ENCODE data around the gene CAMK2A. TPM values are rescaled to one million over a fixed set of nuclear protein-coding genes. Genes with fewer than 3 reads are reported as not detected.

Gene CAMK2A
- total and polyA plus RNA-seq, 4 donors, result under 0.01 TPM; not detected in 3

GRCh38 chr5:150298701-150299451 is 9.3 kb upstream of the CAMK2A start:
- peaks cover 6 to 10% (median 8%) of the 10 kb centered on the region in 4 donors for H3K4me1 ChIP-seq (ENCODE audit: control insufficient read depth in 4 of 4, insufficient read depth in 4 of 4, low read length in 3 of 4)
- H3K36me3 ChIP-seq (ENCODE audit: control insufficient read depth in 4 of 4, insufficient read depth in 3 of 4, low read depth in 1 of 4, low read length in 3 of 4), result no peaks in the 10 kb centered on the region

More at GRCh38 chr5:150298701-150299451, 9.3 kb upstream of the CAMK2A start:
- Histone ChIP-seq H3K27me3 (ENCODE audit: control insufficient read depth in 4 of 4, insufficient read depth in 4 of 4, low read length in 3 of 4) (peaks cover 0 to 5% (median under 1%) of the 10 kb centered on the region in 4 donors), H3K4me3 (ENCODE audit: low read depth in 1 of 3, low read length in 3 of 3) (no peak overlapping the region), H3K9me3 (ENCODE audit: control insufficient read depth in 4 of 4, low read length in 3 of 4) (no peaks in the 10 kb centered on the region), H3K27ac (ENCODE audit: low read depth in 1 of 2, low read length in 2 of 2) (no peak overlapping the region), H3K9ac (ENCODE audit: low read depth in 1 of 2, low read length in 2 of 2) (no peak overlapping the region)
- DNase-seq (ENCODE audit: low spot score), result no peak
- no peak for TF ChIP-seq FOXA2 (IDR thresholded peaks at IDR 0.05)
- no peak for TF ChIP-seq ATF3 (IDR thresholded peaks at IDR 0.05)
- TF ChIP-seq CTCF (IDR thresholded peaks at IDR 0.05; ENCODE audit: low read depth, low read length, missing input control), result no peak
- TF ChIP-seq SP1 (IDR thresholded peaks at IDR 0.05), result no peak
- TF ChIP-seq FOXA1 (IDR thresholded peaks at IDR 0.05), result no peak
- TF ChIP-seq GABPA (IDR thresholded peaks at IDR 0.05 in 1 of 2, conservative IDR thresholded peaks at IDR 0.05 in 1 of 2), result no peak
- no peak for TF ChIP-seq HNF4A (conservative IDR thresholded peaks at IDR 0.05)
- no peak for TF ChIP-seq NR2F2 (IDR thresholded peaks at IDR 0.05)
- no peak for TF ChIP-seq YY1 (IDR thresholded peaks at IDR 0.05)
- no peak for TF ChIP-seq MAX (IDR thresholded peaks at IDR 0.05)
- TF ChIP-seq EGR1 (IDR thresholded peaks at IDR 0.05; ENCODE audit: low read depth in 2 of 2), result no peak
- no peak for TF ChIP-seq REST (IDR thresholded peaks at IDR 0.05)
- TF ChIP-seq RAD21 (IDR thresholded peaks at IDR 0.05), result no peak
- whole genome bisulfite sequencing, result 88% methylated on average over 10 of the region's 10 CpGs
